ENCODE results near the gene PNPLA8.
"Not testable (repeated sequence)": the region's sequence is repeated elsewhere in the genome, so short reads cannot be mapped to it uniquely, and the experiment has no call there.

PNPLA8 gene, protein sequence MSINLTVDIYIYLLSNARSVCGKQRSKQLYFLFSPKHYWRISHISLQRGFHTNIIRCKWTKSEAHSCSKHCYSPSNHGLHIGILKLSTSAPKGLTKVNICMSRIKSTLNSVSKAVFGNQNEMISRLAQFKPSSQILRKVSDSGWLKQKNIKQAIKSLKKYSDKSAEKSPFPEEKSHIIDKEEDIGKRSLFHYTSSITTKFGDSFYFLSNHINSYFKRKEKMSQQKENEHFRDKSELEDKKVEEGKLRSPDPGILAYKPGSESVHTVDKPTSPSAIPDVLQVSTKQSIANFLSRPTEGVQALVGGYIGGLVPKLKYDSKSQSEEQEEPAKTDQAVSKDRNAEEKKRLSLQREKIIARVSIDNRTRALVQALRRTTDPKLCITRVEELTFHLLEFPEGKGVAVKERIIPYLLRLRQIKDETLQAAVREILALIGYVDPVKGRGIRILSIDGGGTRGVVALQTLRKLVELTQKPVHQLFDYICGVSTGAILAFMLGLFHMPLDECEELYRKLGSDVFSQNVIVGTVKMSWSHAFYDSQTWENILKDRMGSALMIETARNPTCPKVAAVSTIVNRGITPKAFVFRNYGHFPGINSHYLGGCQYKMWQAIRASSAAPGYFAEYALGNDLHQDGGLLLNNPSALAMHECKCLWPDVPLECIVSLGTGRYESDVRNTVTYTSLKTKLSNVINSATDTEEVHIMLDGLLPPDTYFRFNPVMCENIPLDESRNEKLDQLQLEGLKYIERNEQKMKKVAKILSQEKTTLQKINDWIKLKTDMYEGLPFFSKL

DNA sequence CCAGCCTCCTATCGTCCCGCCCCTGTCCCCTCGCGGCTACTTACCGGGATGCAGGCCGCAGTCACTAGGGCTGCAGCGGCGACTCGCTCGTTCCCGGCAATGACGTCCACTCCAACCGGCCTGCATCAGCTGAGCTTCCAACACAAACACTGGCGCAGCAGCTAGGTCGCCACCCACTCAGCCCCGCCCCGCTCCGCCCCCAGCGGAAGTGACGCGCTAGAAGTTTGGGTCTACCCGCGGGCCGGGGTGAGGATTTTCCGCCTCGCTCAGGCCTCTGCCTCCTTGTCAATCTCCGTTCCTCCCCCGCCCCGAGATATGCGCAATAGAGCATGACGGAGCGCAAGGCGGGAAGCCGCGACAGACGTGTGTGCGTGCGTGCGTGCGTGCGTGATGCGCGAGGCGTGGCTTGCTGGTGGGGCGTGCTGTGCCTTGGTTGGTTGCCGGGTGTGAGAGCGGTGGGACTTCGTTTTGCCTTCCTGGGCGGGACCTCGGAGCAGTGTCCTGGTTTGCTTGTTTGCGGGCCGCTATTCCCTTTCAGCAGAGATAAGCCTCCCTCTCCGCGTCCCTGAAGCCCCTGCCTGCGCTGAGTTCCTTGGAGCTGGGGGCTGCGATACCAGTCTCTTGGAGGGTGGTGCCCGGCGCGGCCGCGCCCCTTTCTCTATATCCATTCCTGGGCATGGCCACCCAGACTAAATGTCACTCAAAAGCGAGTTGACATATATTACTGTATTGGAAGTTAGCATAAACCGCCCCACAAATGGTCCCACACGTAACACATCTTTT is at the start of gene PNPLA8:
TSS of gene PNPLA8 (minus strand) at position 151 of the 783 bp plus-strand sequence. CDS start 10,644 bp downstream, outside the sequence.
- peak; percentile 99 for DNase-seq (ENCODE audit: low spot score)

DNA sequence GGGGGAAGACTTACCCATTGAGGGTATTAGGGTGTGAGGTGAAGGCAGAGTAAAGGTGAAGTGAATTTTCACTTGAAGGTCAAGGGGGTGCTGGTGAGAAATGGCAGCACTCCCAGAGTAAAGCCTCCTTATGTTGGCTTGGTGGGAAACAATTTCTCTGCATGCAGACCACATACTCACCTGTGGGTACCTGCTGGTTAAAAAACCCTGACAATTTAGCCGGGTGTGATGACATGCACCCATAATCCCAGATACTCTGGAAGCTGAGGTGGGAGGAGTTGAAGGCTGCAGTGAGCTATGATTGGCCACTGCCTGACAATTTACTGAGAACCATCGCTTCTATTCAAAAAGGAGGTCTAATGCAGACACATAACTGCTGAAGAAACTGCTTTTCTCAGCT is 49.2 kb upstream of the PNPLA8 start:
- no peak for DNase-seq (ENCODE audit: low spot score)

DNA sequence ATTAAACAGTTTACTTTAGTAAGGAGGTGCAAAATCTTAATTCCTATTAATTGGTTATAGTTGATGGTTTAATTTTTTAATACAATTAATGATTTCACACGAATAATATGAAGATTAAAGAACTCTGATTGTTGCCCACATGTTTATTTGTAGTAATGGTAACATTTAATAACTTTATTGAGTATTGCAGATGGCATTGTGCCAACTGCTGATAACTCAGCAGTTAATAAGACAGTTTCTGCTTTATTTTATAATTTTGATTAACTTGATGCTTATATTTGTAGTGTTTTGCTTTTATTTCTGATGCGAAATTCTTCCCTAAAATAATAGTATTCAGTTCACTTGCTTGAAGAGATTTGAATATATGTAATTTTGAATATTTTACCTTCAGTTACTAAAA is 46.5 kb upstream of the PNPLA8 start:
- DNase-seq (ENCODE audit: low spot score), result no peak

DNA sequence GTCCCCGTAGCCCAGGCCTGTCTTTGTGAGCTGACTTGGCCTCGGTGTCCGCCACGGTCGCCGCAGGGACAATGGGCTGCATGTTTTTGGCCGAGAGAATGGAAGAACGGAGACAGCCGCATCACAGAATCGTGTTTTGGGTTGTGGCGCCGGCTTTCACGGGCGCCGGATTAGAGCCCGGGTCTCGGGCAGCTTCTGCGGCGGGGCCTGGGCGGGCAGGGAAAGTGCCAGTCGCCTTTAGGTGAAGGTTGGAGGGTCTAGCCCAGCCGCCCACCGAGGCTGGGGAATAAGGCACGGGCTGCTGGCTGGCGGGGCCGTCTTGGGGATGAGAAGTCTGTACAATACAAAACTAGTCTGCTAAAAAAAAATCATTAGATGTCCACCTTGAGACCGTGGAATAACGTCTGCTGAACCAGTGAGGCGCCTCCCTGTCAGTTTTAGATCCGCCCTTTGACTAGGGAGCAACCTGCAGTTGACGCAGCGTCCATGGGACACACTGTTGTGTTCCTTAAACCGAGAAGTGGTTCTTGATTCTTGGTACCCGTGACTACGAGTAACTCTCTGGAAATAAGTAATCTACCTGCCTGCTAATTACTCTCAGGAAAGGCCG is 44.3 kb upstream of the PNPLA8 start:
- peak; percentile 37 for DNase-seq (ENCODE audit: low spot score)

DNA sequence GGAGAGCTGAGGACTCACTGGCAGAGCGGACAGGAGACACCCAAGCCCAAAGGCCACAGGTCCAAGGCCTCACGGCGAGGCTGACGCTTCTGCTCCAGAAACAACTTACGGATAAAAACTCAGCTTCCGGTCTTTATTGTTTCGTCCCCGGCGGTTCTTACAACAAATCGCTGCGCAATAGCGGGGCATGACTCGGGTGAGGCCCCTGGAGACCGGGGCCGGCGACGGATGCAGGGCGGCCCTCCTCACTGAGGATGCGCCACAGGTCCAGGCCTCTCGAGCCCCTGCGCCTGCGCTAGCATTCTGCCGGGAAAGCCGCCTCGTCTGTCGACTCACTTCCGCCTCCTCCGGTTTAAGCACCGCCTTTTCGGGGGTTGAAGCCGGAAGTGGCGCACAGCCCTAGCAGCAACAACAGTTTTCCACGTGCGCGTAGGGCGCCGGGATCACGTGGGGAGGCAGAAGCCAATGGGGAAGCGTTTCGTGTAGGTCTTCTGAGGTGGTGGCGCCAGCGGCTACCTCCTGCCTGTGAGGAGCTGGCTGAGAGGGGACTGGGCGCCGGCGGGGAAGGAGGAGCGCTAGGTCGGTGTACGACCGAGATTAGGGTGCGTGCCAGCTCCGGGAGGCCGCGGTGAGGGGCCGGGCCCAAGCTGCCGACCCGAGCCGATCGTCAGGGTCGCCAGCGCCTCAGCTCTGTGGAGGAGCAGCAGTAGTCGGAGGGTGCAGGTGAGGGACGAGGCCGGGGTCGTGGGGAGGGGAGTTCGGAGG is 43.6 kb upstream of the PNPLA8 start, which contains the start of the genes DNAJB9 and THAP5:
TSS of gene DNAJB9 (plus strand) at position 494 of the 765 bp plus-strand sequence. CDS start 1,853 bp downstream, outside the sequence.
TSS of gene THAP5 (minus strand) at position 326 of the 765 bp plus-strand sequence. CDS start at position 189, 137 bp downstream.
- peak; percentile 99 for DNase-seq (ENCODE audit: low spot score)

DNA sequence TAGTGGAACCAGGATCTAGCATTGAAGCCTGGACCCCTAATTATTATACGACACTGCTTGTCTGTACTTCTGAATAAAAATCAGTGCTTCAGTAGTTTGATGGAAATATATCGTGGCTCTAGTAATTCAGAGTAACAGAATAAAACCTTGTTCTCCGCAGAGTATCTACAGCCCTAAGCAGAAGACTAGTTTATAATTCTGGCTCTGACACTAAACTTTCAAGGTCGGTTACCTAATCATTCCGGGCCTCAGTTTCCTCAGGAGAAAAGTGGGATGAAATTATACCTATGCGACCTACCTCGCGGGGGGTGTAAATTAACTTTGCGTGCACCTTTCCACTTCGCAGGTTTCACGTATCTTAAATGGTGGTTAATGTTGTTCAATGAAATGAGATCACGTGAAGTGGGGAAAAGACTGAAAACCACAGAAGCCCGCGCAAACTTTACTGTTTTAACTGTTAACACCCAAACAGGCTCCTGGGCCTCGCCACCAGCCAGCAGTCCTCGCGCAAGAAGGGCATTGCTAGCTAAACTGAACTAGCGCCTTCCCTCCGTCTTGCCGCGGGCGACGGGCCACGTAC is 43.0 kb upstream of the PNPLA8 start:
- DNase-seq (ENCODE audit: low spot score), result no peak

DNA sequence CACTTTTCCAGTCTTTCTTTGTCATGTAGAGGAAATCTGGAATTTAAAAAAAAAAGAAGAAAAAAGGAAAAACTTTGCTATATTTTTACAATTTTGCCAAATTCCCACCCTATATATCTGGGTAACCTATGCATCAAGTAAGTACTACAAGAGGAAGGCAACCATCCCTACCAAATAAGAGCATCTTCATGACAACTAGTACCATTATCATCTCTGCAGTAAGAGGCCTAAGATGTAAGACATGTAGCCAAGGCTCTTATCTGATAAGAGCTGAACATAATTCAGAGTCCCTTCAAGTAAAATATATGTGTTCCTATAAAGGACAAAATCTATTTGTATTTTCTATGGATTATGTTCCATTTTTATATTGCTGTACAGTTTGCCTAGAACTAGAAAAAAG is 40.1 kb upstream of the PNPLA8 start:
- DNase-seq (ENCODE audit: low spot score), result no peak

DNA sequence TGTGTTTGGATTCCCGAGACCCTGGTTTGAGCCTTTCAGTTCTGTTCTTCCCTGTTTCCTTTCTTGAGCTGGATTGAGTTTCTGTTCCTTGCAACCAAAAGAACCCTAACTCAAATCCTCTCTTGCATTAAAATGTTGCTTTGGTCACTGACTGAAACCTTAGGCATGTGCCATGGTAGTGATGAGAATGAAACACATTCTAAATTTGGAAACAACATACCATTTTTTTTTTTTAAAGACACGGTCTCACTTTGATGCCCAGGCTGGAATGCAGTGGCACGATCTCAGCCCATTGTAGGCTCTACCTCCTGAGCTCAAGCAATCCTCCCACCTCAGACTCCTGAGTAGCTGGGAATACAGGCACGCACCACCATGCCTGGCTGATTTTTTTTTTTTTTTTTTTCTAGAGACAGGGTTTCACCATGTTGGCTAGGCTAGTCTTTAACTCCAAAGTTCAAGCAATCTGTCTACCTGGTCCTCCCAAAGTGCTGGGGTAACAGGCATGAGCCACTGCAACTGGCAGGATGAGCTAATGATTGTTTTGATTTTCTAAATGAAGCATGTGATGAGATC is 35.2 kb upstream of the PNPLA8 start:
- DNase-seq (ENCODE audit: low spot score), result peak; percentile 51

DNA sequence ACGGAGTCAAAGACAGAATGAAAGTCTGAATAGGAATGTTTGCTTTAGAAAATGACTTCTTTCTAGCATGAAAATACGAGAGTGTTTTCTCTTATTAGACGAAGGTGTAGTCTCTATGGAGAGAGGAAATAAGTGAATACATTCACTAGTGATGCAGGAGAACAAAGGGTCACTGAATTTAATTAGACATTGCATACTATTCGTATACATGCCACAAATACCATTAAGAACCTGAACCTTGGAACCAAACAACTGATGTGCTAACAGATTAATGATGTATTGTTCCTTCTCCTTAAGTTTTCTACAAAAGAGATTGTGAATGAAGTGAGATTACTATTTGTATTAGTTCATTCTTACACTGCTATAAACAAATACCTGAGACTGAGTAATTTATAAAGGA is 33.3 kb upstream of the PNPLA8 start:
- DNase-seq (ENCODE audit: low spot score), result no peak

DNA sequence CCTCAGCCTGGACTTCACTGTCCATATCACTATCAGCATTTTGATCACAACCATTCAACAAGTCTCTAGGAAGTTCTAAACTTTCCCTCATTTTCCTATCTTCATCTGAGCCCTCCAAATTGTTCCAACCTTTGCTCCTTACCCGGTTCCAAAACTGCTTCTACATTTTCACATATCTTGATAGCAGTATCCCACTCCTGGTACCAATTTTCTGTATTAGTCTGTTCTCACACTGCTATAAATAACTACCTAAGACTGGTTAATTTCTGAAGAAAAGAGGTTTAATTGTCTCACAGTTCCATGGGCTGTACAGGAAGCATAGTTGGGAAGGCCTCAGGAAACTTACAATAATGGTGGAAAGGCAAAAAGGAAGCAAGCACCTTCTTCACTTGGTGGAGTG is 31.7 kb upstream of the PNPLA8 start:
- DNase-seq (ENCODE audit: low spot score), result no peak

DNA sequence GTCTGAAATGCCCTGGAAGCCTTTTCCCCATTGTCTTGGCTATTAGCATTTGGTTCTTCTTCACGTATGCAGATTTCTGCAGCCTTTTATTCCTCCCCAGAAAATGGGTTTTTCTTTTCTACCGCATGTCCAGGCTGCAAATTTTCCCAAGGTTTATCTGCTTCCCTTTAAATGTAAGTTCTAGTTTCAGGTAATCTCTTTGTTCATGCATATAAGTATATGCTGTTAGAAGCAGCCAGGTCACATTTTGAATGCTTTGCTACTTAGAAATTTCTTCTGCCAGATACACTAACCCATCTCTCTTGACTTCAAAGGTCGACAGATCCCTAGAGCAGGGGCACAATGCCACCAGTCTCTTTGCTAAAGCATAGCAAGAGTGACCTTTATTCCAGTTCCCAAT is 31.3 kb upstream of the PNPLA8 start:
- no peak for DNase-seq (ENCODE audit: low spot score)

DNA sequence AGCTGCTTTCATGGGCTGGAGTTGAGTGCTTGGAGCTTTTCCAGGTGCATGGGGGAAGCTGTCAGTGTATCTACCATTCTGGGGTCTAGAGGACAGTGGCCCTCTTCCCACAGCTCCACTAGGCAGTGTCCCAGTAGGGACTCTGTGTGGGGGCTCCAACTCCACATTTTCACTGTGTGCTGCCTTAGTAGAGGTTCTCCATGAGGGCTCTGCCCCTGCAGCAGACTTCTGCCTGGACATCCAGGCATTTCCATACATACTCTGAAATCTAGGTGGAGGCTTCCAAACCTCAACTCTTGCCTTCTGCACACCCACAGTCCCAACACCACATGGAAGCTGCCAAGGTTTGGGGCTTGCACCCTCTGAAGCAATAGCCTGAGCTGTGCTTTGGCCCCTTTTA is 30.7 kb upstream of the PNPLA8 start:
- DNase-seq (ENCODE audit: low spot score), result not testable (repeated sequence)

DNA sequence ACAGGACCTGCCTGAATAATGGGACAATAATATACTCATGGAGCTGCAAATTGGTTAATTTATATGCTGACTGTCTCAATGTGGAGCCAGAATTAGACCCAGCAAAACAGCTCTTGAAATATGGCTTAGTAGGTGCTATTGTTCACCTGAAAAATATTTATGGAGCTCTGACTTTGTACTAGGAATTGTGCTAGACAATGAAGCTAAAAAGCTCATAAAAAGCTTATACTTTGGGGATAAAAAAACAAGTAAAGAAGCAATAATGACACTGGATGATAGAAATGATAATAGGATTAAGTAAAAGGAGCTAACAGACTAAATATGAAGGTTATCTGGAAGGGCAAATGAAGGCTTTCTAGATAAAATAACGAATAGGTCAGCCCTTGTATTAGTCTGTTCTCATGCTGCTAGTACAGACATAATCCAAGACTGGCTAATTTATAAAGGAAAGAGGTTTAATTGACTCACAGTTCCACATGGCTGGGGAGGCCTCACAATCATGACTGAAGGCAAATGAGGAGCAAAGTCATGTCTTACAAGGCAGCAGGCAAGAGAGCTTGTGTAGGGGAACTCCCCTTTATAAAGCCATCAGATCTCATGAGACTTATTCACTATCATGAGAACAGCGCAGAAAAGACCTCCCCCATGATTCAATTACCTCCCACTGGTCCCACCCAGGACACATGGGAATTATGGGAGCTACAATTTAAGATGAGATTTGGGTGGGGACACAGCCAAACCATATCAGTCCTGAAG is 22.4 kb upstream of the PNPLA8 start:
- not testable (repeated sequence) for DNase-seq (ENCODE audit: low spot score)

DNA sequence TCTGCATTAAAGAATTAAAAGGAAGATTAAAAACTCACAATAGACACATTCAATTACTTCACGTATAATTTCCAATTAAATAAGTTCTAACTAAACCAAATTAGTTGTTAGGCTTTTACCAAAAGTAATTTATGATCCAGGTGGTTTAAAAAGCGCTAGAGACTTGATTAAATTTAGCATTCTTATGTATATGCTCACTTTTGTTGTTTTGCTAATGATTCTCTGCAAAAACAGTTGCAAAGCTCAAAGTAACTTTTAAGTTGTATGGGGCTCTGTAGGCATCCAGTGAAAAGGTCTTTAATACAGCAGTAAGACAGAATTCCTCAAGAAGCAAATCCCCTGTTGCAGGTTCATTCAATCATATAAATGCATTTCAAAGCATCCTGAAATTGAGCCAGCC is 15.5 kb upstream of the PNPLA8 start:
- DNase-seq (ENCODE audit: low spot score), result no peak

DNA sequence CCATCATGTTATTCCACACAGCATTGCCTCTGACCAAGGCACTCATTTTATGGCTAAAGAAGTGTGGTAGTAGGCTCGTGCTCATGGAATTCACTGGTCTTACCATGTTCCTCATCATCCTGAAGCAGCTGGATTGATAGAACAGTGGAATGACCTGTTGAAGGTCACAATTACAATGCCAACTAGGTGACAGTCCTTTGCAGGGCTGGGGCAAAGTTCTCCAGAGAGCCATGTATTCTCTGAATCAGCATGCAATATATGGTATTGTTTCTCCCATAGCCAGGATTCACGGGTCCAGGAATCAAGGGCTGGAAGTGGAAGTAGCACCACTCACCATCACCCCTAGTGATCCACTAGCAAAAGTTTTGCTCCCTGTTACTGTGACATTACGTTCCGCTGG is 12.8 kb upstream of the PNPLA8 start:
- not testable (repeated sequence) for DNase-seq (ENCODE audit: low spot score)

DNA sequence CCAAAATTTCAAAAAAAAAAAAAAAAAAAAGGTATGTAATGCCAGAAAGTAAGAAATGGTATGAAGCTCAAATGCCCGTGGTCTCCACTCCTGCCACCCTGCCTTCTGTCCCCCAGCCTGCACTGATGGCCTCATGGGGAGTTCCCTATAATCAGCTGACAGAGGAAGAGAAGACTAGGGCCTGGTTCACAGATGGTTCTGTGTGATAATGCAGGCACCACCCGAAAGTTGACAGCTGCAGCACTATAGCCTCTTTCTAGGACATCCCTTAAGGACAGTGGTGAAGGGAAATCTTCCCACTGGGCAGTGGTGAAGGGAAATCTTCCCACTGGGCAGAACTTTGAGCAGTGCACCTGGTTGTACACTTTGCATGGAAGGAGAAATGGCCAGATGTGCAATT is 12.3 kb upstream of the PNPLA8 start:
- DNase-seq (ENCODE audit: low spot score), result not testable (repeated sequence)

DNA sequence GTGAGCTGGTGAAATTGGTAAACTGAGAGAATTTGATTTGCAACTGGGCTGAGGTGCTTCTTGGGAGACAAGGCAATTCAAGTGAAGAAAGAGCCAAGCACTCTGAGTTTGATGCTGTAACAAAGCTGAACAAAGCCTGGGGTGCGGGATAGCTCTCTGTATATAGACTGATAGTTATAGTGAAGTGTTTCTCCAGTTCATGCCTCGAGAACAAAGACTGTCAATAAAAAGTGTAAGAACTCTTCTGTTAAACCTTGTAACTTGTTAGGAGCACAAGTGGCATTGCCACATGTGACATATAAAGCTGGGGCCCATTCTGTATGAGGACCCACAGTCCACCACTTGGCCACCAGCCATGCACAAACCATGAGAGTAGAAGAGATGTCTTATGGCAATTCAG is 11.3 kb upstream of the PNPLA8 start:
- no peak for DNase-seq (ENCODE audit: low spot score)

DNA sequence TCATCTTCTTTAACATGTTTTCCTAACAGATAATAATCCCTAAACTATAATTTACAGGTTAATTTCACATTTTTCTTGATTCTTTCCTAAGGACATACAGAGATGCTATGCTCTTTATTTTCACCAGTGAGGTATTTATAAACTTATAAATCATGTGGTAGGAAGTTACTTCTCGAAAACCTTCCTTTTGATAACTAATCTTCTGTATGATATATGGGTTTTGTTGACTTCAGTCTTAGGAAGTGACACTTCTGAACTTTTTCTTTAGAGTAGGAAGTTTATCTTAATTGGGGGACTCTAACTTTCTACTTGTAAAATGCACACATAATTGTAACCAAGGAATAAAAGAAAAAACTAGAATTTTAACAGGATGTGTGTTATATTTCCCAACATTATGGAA is 9.8 kb upstream of the PNPLA8 start:
- no peak for DNase-seq (ENCODE audit: low spot score)

DNA sequence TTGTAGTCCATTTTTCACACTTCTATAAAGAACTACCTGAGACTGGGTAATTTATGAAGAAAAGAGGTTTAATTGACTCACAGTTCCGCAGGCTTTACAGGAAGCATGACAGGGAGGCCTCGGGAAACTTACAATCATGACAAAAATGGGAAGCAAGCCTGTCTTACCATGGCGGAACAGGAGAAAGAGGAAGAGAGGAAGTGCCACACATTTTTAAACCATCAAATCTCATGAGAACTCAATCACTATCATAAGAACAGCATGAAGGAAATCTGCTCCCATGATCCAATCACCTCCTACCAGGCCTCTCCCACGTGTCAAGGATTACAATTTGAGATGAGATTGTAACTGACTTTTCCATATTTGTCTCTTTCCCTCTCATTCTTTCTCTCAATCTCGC is 9.3 kb upstream of the PNPLA8 start:
- no peak for DNase-seq (ENCODE audit: low spot score)

DNA sequence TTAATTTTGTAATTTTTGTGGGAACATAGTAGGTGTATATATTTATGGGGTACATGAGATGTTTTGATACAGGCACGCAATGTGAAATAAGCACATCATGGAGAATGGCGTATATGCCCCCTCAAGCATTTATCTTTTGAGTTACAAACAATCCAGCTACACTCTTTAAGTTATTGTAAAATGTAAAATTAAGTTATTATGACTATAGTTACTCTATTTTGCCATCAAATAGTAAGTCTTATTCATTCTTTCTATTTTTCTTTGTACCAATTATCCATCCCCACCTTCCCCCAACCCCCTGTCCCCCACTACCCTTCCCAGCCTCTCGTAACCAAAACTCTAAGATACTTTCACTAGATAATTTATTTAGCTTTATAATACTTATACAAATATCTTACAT is 7.8 kb upstream of the PNPLA8 start:
- no peak for DNase-seq (ENCODE audit: low spot score)
